Gastrocnemius medialis (tissue), 4 donors: ENCODE results near the gene PSMA3. TPM values are rescaled to one million over a fixed set of nuclear protein-coding genes. Genes with fewer than 3 reads are reported as not detected.
A peak's percentile ranks its signal among the peaks of the same experiment; 100 is the strongest.
"Not testable (repeated sequence)": the region's sequence is repeated elsewhere in the genome, so short reads cannot be mapped to it uniquely, and the experiment has no call there.

Experiments used
- ATAC-seq, 2 donors: fragments of 150-250 bp; one replicate each; pipeline ENCODE4 v1.9.1; 2016
- DNase-seq, 2 donors: peaks; one replicate each; pipeline ENCODE4 v3.0.0-alpha.2; 2019
- H3K27ac ChIP-seq, 4 donors: fragments of 200-600 bp; sonication (generic); 1 replicate in 1 of 4; 2 replicates in 3 of 4; pipeline ENCODE4 v1.5.1; 2016 to 2018; ENCODE audit warnings: mild to moderate bottlenecking in 2 of 4, moderate library complexity in 1 of 4
- H3K27me3 ChIP-seq, 3 donors: fragments of 200-600 bp; sonication (generic) in 2 of 3; 1 replicate in 1 of 3; 2 replicates in 2 of 3; pipeline versions ENCODE4 v1.5.1 to v1.6.0; 2016 to 2019; ENCODE audit warnings: mild to moderate bottlenecking in 1 of 3, moderate library complexity in 1 of 3
- H3K36me3 ChIP-seq, 2 donors: fragments of 200-600 bp; sonication (generic) in 1 of 2; one replicate each; pipeline ENCODE4 v1.5.1; 2017 to 2018
- H3K4me1 ChIP-seq, 2 donors: fragments of 200-600 bp; sonication (generic) in 1 of 2; one replicate each; pipeline ENCODE4 v1.5.1; 2016 to 2017; ENCODE audit warnings: mild to moderate bottlenecking in 2 of 2
- H3K4me3 ChIP-seq, 4 donors: fragments of 200-600 bp; sonication (generic) in 3 of 4; 1 replicate in 1 of 4; 2 replicates in 3 of 4; pipeline ENCODE4 v1.5.1; 2016 to 2019; ENCODE audit warnings: mild to moderate bottlenecking in 2 of 4
- H3K9me3 ChIP-seq, 3 donors: fragments of 200-600 bp; sonication (generic) in 2 of 3; 1 replicate in 1 of 3; 2 replicates in 2 of 3; pipeline ENCODE4 v1.5.1; 2016 to 2019
- CTCF ChIP-seq, 5 experiments: fragments of 450-650 bp in 3 of 5; fragments of 200-600 bp in 2 of 5; sonication (generic) in 2 of 5; IDR thresholded peaks in 4 of 5; conservative IDR thresholded peaks in 1 of 5; 1 replicate in 4 of 5; 2 replicates in 1 of 5; pipeline ENCODE4 v1.5.1; 2016 to 2019; ENCODE audit warnings: antibody characterized with exemption in 5 of 5, mild to moderate bottlenecking in 3 of 5, moderate library complexity in 3 of 5
- POLR2A ChIP-seq, 2 donors: fragments of 450-650 bp; IDR thresholded peaks; one replicate each; pipeline ENCODE4 v1.6.1; 2017; ENCODE audit warnings: antibody characterized with exemption in 2 of 2, mild to moderate bottlenecking in 2 of 2, moderate library complexity in 2 of 2
- in situ Hi-C, 4 donors: fragments of 200-750 bp; cut with MboI; loops; one replicate each; pipeline versions ENCODE4 v1.15.0 to v1.8.0; 2017; ENCODE audit warnings: low sequenced_read_pairs in 4 of 4
- intact Hi-C: fragments of 100-400 bp; cut with DNase I; formaldehyde crosslinking; loops from one replicate; pipeline ENCODE4 v1.15.1; 2023; ENCODE audit warnings: low total_unique reads
- total RNA-seq, 4 donors: library from RNA; depleted of rRNA; stranded (reverse); fragments of >200 nt; gene quantifications; one replicate each; pipeline versions ENCODE4 v1.1.0 to v1.2.3, GENCODE V29; 2016

PSMA3 gene
- total RNA-seq, 4 donors from 2014 or later: 200 to 301 (median 217) TPM

GRCh38 chr14:58243790-58244555 lies 670 bp upstream of the PSMA3 start:
- TF ChIP-seq POLR2A (IDR thresholded peaks at IDR 0.05): no peak
- TF ChIP-seq CTCF (IDR thresholded peaks at IDR 0.05 in 4 of 5, conservative IDR thresholded peaks at IDR 0.05 in 1 of 5): no peak
- H3K27me3 ChIP-seq: no peaks in the 10 kb centered on the region
- H3K36me3 ChIP-seq: peaks cover 0 to 10% of the 10 kb centered on the region in 2 donors
- intact Hi-C loops (loop anchor here (1.0 to 2.0 kb wide), 3 partner anchors 43 to 183 kb away; partner anchors contain the start of genes ACTR10, ARID4A, KIAA0586 and TIMM9), in situ Hi-C loops (loop anchor here in 3 of 4 donors (10.0 kb wide), 1 partner anchor 51 kb away; the partner anchor contains the start of gene ARID4A (in 3 of the 3))
- H3K4me1 ChIP-seq: peaks cover 26 to 33% of the 10 kb centered on the region in 2 donors
- peak; percentile 52 to 54 for ATAC-seq
- H3K4me3 ChIP-seq: peak overlapping the region; percentile 54 to 95 (median 76)
- DNase-seq: no peak
- H3K27ac ChIP-seq: peak overlapping the region; percentile 94 to 99 (median 96)
- no peaks in the 10 kb centered on the region for H3K9me3 ChIP-seq

- no peak for ATAC-seq
- intact Hi-C loops: loop anchor here (2.0 kb wide), 2 partner anchors 45 to 181 kb away; partner anchors contain the start of genes ACTR10, KIAA0586 and TIMM9
These were observed 919 bp downstream of the PSMA3 start for GRCh38 chr14:58245562-58245961.

GRCh38 chr14:58249611-58250010 lies 5.0 kb downstream of the PSMA3 start:
- no peak for ATAC-seq
- in situ Hi-C loops: loop anchor here in 3 of 4 donors (10.0 kb wide), 1 partner anchor 45 kb away; the partner anchor contains the start of gene ARID4A (in 3 of the 3)
- H3K27ac ChIP-seq: peak overlapping the region in 1 of 4 donors; percentile 7
- H3K9me3 ChIP-seq: no peaks in the 10 kb centered on the region
- H3K4me1 ChIP-seq: peaks cover 23 to 30% of the 10 kb centered on the region in 2 donors
- TF ChIP-seq CTCF (IDR thresholded peaks at IDR 0.05 in 4 of 5, conservative IDR thresholded peaks at IDR 0.05 in 1 of 5) (no peak), POLR2A (IDR thresholded peaks at IDR 0.05) (no peak)
- intact Hi-C loops: no loop called here
- H3K27me3 ChIP-seq: no peaks in the 10 kb centered on the region
- no peak overlapping the region for H3K4me3 ChIP-seq
- peaks cover 0 to 61% of the 10 kb centered on the region in 2 donors for H3K36me3 ChIP-seq
- DNase-seq: no peak

More at GRCh38 chr14:58245562-58245961, 919 bp downstream of the PSMA3 start:
- TF ChIP-seq POLR2A (IDR thresholded peaks at IDR 0.05) (no peak), CTCF (IDR thresholded peaks at IDR 0.05 in 4 of 5, conservative IDR thresholded peaks at IDR 0.05 in 1 of 5) (no peak)
- no peaks in the 10 kb centered on the region for H3K27me3 ChIP-seq
- in situ Hi-C loops: loop anchor here in 3 of 4 donors (10.0 kb wide), 1 partner anchor 49 kb away; the partner anchor contains the start of gene ARID4A (in 3 of the 3)
- H3K27ac ChIP-seq: peak overlapping the region; percentile 94 to 99 (median 96)
- H3K4me1 ChIP-seq: peaks cover 33 to 35% of the 10 kb centered on the region in 2 donors
- H3K4me3 ChIP-seq: peak overlapping the region; percentile 70 to 95 (median 78)
- DNase-seq: no peak
- H3K9me3 ChIP-seq: no peaks in the 10 kb centered on the region
- H3K36me3 ChIP-seq: peaks cover 0 to 25% of the 10 kb centered on the region in 2 donors

- H3K36me3 ChIP-seq: peaks cover 3 to 96% of the 10 kb centered on the region in 2 donors
- intact Hi-C loops (no loop called here), in situ Hi-C loops (no loop called here)
- no peak overlapping the region for H3K27ac ChIP-seq
- H3K4me3 ChIP-seq: no peak overlapping the region
- no peaks in the 10 kb centered on the region for H3K27me3 ChIP-seq
- DNase-seq (no peak), ATAC-seq (no peak)
- no peaks in the 10 kb centered on the region for H3K9me3 ChIP-seq
- TF ChIP-seq CTCF (IDR thresholded peaks at IDR 0.05 in 4 of 5, conservative IDR thresholded peaks at IDR 0.05 in 1 of 5) (no peak), POLR2A (IDR thresholded peaks at IDR 0.05) (no peak)
- H3K4me1 ChIP-seq: no peaks in the 10 kb centered on the region
These were observed 13.5 kb downstream of the PSMA3 start for GRCh38 chr14:58258156-58258555.

GRCh38 chr14:58262005-58262404 lies 17.4 kb downstream of the PSMA3 start:
- H3K27ac ChIP-seq, intact Hi-C loops, H3K4me1 ChIP-seq, in situ Hi-C loops, H3K9me3 ChIP-seq, H3K4me3 ChIP-seq, H3K27me3 ChIP-seq, ATAC-seq, DNase-seq: not testable (repeated sequence)
- peaks cover 13 to 97% of the 10 kb centered on the region in 2 donors for H3K36me3 ChIP-seq
